Activated CD4-positive, alpha-beta T cell treated with anti-CD3 and anti-CD28 coated beads for 36 hours (primary cell): ENCODE data around the gene MPZL3. TPM values are rescaled to one million over a fixed set of nuclear protein-coding genes. Genes with fewer than 3 reads are reported as not detected.
"Not testable (repeated sequence)": the region's sequence is repeated elsewhere in the genome, so short reads cannot be mapped to it uniquely, and the experiment has no call there.

Source experiments
- ATAC-seq: fragments of 200-7000 bp; cut with Tn5 transposase; one replicate; pipeline ENCODE4 v1.10.0; 2021; ENCODE audit warnings: mild to moderate bottlenecking, moderate library complexity
- CTCF ChIA-PET: fragments of 350-600 bp; sonication (Branson Sonifier 250); formaldehyde crosslinking; loops from one replicate; lab custom pipeline; 2021; ENCODE audit warnings: antibody characterized with exemption; lab: Charles Lee
- POLR2A ChIA-PET: fragments of 350-600 bp; sonication (Branson Sonifier 250); formaldehyde crosslinking; loops from one replicate; lab custom pipeline; 2021; ENCODE audit warnings: antibody characterized with exemption, inconsistent platforms; lab: Charles Lee
- DNase-seq: peaks from one replicate; pipeline ENCODE4 v3.0.0-alpha.2; 2020
- H3K27ac Mint-ChIP-seq: one replicate; pipeline ENCODE4 v1.8.0; 2021; ENCODE audit warnings: mixed read lengths
- H3K27me3 Mint-ChIP-seq: one replicate; pipeline ENCODE4 v1.8.0; 2021; ENCODE audit warnings: mixed read lengths
- H3K36me3 Mint-ChIP-seq: one replicate; pipeline ENCODE4 v1.8.0; 2021; ENCODE audit warnings: low read depth, mixed read lengths
- H3K4me1 Mint-ChIP-seq: one replicate; pipeline ENCODE4 v1.8.0; 2021; ENCODE audit warnings: mixed read lengths
- H3K4me3 Mint-ChIP-seq: one replicate; pipeline ENCODE4 v1.8.0; 2021; ENCODE audit warnings: mild to moderate bottlenecking, moderate library complexity, mixed read lengths
- H3K9me3 Mint-ChIP-seq: one replicate; pipeline ENCODE4 v1.8.0; 2021; ENCODE audit warnings: low read depth, mixed read lengths
- intact Hi-C, 2 experiments: fragments of 100-400 bp; cut with DNase I in 1 of 2; cut with micrococcal nuclease in 1 of 2; formaldehyde crosslinking; loops; one replicate each; pipeline versions ENCODE4 v1.14.2 to v1.15.1; 2022 to 2024; cut with DNase I, micrococcal nuclease
- total RNA-seq, 2 experiments: library from RNA; stranded (reverse); gene quantifications; one replicate each; pipeline ENCODE4 v1.2.3, GENCODE V29; 2021

MPZL3 gene
- total RNA-seq, 2 experiments from 2014 or later, result 45.9 to 53.2 TPM

DNA sequence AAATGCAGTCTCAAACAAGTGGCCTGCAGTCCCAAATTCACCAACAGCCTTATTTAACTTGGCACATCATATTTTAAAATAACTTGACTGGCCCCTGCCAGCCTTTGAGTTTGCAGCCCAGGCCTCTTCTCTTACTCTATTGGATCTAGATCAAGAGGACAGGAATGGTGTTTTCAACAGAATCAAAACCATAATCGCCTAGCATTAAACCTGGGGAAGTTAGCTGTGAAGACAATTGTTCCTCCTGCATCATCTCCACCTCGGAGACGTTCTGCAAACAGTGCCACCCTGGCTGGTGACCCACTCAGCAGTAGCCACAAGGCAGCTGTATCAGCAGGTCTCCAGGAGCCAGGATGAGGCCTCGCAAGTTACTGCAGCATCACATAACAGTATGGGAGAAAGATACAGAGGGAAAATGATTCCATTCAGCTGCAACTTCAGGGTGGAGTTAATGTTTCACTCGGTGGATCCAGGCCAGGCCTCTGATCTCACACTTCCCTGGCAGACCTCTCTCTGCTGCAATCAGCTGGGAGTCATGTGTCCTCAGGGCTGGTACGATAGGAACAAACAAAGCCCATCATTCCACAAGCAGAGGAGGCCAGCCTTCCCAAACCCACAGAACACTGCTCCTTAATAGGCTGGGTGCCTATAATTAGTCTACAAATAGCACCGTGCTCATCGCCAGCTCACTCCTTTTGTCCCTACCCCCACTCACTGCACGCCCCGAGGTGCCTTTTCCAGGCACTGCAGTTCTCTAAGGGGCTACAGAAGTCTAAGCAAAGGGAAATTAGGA is 57.1 kb downstream of the MPZL3 start:
- ChIA-PET POLR2A (interaction anchor here (0.6 kb wide), 1 partner anchor 188 kb away, joined by 3 read pairs; no protein-coding TSS in a partner anchor), CTCF (interaction anchor here (0.5 to 1.3 kb wide), 10 partner anchors 15 to 411 kb away, joined by 3 to 6 read pairs (median 3); no protein-coding TSS in a partner anchor)
- ATAC-seq (no peak), DNase-seq (no peak)
- Mint-ChIP-seq H3K27ac (no peak overlapping the region), H3K36me3 (peaks cover 80% of the 10 kb centered on the region), H3K4me3 (no peak overlapping the region), H3K9me3 (peaks cover 8% of the 10 kb centered on the region), H3K27me3 (no peaks in the 10 kb centered on the region), H3K4me1 (peaks cover 14% of the 10 kb centered on the region)
- intact Hi-C loops, result no loop called here

DNA sequence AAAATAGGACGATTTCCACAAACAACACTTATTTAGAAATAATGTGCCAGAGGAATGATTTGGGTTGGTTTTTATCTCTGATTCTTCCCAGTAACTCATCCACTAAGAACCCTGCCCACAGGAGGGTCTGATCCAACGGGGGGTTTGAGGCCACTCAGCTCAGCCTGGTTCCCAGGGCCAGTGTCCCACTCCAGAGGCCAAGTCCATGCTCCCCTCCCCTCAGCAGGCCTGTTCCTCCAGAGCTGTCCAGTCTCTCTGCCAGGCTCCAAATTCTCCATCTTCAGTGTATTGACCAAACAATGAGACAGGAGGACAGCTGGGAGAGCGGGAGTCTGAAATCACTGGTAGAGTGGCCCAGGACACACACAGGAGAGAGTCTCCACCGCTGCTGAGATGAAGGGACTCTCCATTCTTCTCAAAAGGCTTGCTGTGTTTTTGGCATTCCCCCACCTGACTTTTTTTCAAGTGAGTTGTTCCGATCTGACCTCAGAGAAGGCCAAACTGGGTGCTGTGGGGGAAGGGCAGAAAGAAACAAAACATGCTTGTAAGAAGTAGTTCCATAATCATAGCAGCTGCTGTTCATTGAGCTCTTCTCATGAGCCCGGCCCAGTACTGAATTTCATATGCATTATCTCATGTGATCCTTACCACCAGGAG is 58.1 kb downstream of the MPZL3 start:
- Mint-ChIP-seq H3K4me3 (no peak overlapping the region), H3K4me1 (peaks cover 10% of the 10 kb centered on the region), H3K27me3 (peaks cover 2% of the 10 kb centered on the region), H3K27ac (peak overlapping the region; percentile 43), H3K9me3 (peaks cover 8% of the 10 kb centered on the region), H3K36me3 (peaks cover 75% of the 10 kb centered on the region)
- intact Hi-C loops, result no loop called here
- ChIA-PET POLR2A (no interaction called here), CTCF (interaction anchor here (0.9 to 1.1 kb wide), 3 partner anchors 14 to 108 kb away, joined by 3 to 4 read pairs (median 3); no protein-coding TSS in a partner anchor)
- no peak for DNase-seq
- ATAC-seq, result no peak

DNA sequence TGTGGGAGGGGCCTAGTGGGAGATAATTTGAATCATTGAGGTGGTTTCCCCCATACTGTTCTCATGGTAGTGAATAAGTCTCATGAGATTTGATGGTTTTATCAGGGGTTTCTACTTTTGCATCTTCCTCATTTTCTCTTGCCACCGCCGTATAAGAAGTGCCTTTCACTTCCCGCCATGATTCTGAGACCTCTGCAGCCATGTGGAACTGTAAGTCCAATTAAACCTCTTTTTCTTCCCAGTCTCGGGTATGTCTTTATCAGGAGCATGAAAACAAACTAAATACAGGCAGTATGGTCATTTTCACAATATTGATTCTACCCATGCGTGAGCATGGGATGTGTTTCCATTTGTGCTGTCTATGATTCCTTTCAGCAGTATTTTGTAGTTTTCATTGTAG is 59.3 kb downstream of the MPZL3 start:
- H3K27ac Mint-ChIP-seq, H3K9me3 Mint-ChIP-seq, ATAC-seq, H3K4me3 Mint-ChIP-seq, DNase-seq, H3K27me3 Mint-ChIP-seq, H3K4me1 Mint-ChIP-seq, intact Hi-C loops: not testable (repeated sequence)
- ChIA-PET POLR2A (interaction anchor here (0.9 kb wide), 1 partner anchor 91 kb away, joined by 7 read pairs; no protein-coding TSS in a partner anchor), CTCF (interaction anchor here (0.6 kb wide), 1 partner anchor 152 kb away, joined by 3 read pairs; no protein-coding TSS in a partner anchor)
- peaks cover 64% of the 10 kb centered on the region for H3K36me3 Mint-ChIP-seq

DNA sequence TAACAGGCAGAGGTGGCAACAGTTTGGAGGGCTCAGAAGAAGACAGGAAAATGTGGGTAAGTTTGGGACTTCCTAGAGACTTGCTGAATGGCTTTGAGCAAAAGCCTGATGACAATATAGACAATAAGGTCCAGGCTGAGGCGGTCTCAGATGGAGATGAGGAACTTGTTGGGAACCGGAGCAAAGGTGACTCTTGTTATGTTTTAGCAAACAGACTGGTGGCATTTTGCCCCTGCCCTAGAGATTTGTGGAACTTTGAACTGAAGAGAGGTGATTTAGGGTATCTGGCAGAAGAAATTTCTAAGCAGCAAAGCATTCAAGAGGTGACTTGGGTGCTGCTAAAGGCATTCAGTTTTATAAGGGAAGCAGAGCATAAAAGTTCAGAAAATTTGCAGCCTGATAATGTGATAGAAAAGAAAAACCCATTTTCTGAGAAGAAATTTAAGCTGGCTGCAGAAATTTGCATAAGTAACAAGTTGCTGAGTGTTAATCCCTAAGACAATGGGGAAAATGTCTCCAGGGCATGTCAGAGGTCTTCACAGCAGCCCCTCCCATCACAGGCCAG is 61.1 kb downstream of the MPZL3 start:
- H3K27me3 Mint-ChIP-seq, intact Hi-C loops, H3K4me1 Mint-ChIP-seq, H3K9me3 Mint-ChIP-seq, CTCF ChIA-PET, ATAC-seq, POLR2A ChIA-PET, DNase-seq, H3K4me3 Mint-ChIP-seq, H3K27ac Mint-ChIP-seq: not testable (repeated sequence)
- H3K36me3 Mint-ChIP-seq, result peaks cover 48% of the 10 kb centered on the region

DNA sequence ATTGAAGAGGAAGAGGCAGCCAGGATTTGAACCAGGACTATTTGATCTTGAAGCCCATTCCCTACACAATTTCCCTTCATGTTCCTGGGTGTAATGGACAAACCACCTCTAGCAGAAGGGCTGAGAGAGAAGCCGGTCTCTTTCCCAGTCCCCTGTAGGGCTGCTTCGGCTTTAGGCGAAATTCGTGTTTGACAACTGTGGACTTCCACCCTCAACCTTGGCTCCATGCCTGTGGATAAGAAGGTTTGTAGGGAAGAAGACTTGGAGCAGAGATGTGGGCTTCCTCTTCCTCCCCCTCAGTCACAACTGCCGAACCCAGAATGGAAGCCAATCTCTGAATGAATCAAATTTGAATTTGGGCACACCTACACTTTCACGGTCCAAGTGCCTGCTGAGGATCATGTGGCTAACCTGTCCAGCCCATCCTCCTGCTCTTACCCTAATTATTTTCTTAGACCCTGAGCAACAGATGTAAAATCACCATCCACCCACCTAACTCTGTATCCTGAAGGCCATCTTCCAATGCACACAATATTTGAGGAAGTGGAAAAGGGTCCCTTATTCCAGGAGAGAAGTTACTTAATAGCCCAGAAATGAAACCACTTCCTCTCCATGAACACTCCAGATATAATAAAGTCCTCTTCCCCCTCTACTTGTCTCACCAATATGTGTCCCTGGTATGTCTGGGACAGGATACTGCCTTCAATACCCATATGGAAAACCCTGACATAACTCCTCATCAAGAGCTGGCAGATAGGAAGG is 65.6 kb downstream of the MPZL3 start:
- CTCF ChIA-PET, result interaction anchor here (1.4 to 2.8 kb wide), 2 partner anchors 15 to 109 kb away, joined by 4 to 10 read pairs; no protein-coding TSS in a partner anchor
- intact Hi-C loops, result no loop called here
- Mint-ChIP-seq H3K27ac (no peak overlapping the region), H3K4me1 (no peaks in the 10 kb centered on the region), H3K9me3 (peaks cover 5% of the 10 kb centered on the region), H3K4me3 (no peak overlapping the region), H3K36me3 (peaks cover 7% of the 10 kb centered on the region), H3K27me3 (peaks cover 15% of the 10 kb centered on the region)
- ATAC-seq (no peak), DNase-seq (no peak)
- POLR2A ChIA-PET, result no interaction called here

DNA sequence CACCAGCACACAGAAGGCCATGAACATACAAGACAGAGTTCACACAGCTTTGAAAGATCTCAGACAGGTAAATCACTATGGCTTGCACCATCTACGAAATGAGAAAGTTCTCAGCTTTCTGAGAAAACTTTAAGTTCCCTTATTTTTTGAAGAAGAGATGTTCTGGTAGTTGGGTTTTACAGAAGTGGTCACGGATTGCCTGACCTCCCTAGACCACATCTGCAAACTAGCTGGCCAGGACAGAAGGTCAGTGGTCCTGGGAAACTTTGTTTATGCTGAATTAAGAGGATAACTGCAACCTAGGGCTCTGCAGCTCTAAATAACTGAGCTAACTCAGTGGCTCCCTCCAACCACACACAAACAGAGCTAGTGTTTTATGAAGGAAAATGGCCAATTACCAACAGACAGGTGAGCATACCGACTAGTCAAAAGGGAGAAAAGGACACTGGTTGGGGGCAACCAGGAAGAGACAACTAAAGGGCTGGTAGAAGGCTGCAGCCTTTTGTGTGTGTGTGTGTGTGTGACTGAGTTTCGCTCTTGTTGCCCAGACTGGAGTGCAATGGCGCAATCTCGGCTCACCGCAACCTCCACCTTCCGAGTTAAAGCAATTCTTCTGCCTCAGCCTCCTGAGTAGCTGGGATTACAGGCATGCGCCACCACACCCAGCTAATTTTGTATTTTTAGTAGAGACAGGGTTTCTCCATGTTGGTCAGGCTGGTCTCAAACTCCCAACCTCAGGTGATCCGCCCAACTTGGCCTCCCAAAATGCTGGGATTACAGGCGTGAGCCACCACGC is 67.2 kb downstream of the MPZL3 start:
- Mint-ChIP-seq H3K4me3 (no peak overlapping the region), H3K27ac (no peak overlapping the region), H3K36me3 (no peaks in the 10 kb centered on the region), H3K9me3 (no peaks in the 10 kb centered on the region), H3K4me1 (peaks cover under 1% of the 10 kb centered on the region), H3K27me3 (peaks cover 15% of the 10 kb centered on the region)
- POLR2A ChIA-PET, result interaction anchor here (0.7 kb wide), 1 partner anchor 91 kb away, joined by 3 read pairs; no protein-coding TSS in a partner anchor
- ATAC-seq (no peak), DNase-seq (no peak)
- CTCF ChIA-PET, result interaction anchor here (0.7 to 2.8 kb wide), 4 partner anchors 13 to 111 kb away, joined by 3 to 10 read pairs (median 4); no protein-coding TSS in a partner anchor
- intact Hi-C loops, result no loop called here

DNA sequence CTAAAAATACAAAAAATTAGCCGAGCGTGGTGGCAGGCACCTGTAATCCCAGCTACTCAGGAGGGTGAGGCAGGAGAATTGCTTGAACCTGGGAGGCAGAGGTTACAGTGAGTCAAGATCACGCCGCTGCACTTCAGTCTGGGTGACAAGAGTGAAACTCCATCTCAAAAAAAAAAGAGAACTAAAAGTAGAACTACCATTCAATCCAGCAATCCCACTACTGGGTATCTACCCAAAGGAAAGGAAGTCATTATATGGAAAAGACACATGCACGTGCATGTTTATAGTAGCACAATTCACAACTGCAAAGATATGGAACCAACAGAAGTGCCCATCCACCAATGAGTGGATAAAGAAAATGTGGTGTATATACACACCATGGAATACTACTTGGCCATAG is 68.5 kb downstream of the MPZL3 start:
- peaks cover 15% of the 10 kb centered on the region for H3K27me3 Mint-ChIP-seq
- H3K9me3 Mint-ChIP-seq, H3K27ac Mint-ChIP-seq, H3K4me3 Mint-ChIP-seq, DNase-seq, intact Hi-C loops, ATAC-seq, H3K36me3 Mint-ChIP-seq, H3K4me1 Mint-ChIP-seq: not testable (repeated sequence)
- ChIA-PET POLR2A (interaction anchor here (0.5 kb wide), 1 partner anchor 325 kb away, joined by 3 read pairs; no protein-coding TSS in a partner anchor), CTCF (interaction anchor here (0.9 to 2.8 kb wide), 2 partner anchors 12 to 15 kb away, joined by 4 to 10 read pairs; no protein-coding TSS in a partner anchor)

DNA sequence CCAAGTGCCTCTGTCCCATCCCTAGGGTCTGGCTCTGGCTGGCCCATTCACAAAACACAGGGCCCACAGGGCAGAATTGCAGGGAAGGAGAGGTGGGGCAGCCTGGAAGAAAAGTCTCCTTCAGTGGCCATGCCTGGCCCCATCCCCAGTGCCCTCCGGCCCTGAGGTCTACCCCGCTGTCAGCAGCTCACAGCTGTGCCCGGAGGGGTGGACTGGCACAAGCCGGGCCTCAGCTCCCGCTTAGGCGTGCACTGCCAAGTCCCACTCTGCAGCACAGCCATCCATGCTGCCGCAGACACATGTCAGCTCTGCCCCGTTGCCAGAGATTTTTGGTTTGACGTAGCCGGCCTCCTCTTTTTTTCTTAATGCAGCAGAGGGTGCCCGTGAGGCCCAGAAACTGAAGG is 71.9 kb downstream of the MPZL3 start:
- ATAC-seq (peak; percentile 65), DNase-seq (peak; percentile 49)
- no peak overlapping the region for H3K27ac Mint-ChIP-seq
- intact Hi-C loops, result no loop called here
- ChIA-PET POLR2A (no interaction called here), CTCF (interaction anchor here (0.5 to 4.2 kb wide), 7 partner anchors 9 to 363 kb away, joined by 3 to 39 read pairs (median 4); no protein-coding TSS in a partner anchor)
- H3K27me3 Mint-ChIP-seq, result peaks cover 11% of the 10 kb centered on the region
- peaks cover 4% of the 10 kb centered on the region for H3K4me1 Mint-ChIP-seq
- H3K9me3 Mint-ChIP-seq, result no peaks in the 10 kb centered on the region
- H3K4me3 Mint-ChIP-seq, result no peak overlapping the region
- no peaks in the 10 kb centered on the region for H3K36me3 Mint-ChIP-seq

DNA sequence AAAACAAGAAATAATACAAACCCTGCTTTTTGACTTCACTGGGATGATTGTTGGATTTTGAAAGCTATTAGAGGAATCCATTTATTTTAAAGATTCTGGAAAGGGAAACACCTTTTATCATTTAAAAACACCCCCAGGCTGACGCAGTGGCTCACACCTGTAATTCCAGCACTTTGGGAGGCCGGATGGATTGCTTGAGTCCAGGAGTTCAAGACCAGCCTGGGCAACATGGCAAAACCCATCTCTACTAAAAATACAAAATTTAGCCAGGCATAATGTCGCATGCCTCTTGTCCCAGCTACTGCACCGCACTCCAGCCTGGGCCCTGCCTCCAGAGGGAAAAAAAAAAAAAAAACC is 75.4 kb downstream of the MPZL3 start:
- POLR2A ChIA-PET, result no interaction called here

More for the DNA sequence above, 75.4 kb downstream of the MPZL3 start:
- CTCF ChIA-PET, result no interaction called here
- no peak overlapping the region for H3K27ac Mint-ChIP-seq
- H3K36me3 Mint-ChIP-seq, result no peaks in the 10 kb centered on the region
- no peaks in the 10 kb centered on the region for H3K9me3 Mint-ChIP-seq
- DNase-seq (no peak), ATAC-seq (no peak)
- peaks cover 6% of the 10 kb centered on the region for H3K27me3 Mint-ChIP-seq
- H3K4me3 Mint-ChIP-seq, result no peak overlapping the region
- intact Hi-C loops, result no loop called here
- H3K4me1 Mint-ChIP-seq, result peaks cover 4% of the 10 kb centered on the region
